ENCODE results near the gene IGFBP3. TPM values are rescaled to one million over a fixed set of nuclear protein-coding genes. Genes with fewer than 3 reads are reported as not detected.

The IGFBP3 gene
- total and polyA plus RNA-seq, 2 of the 13 experiments (the other 11 are each of a cell fraction or from before 2014, with no cell fraction given), result 57.5 TPM; not detected in 1

DNA sequence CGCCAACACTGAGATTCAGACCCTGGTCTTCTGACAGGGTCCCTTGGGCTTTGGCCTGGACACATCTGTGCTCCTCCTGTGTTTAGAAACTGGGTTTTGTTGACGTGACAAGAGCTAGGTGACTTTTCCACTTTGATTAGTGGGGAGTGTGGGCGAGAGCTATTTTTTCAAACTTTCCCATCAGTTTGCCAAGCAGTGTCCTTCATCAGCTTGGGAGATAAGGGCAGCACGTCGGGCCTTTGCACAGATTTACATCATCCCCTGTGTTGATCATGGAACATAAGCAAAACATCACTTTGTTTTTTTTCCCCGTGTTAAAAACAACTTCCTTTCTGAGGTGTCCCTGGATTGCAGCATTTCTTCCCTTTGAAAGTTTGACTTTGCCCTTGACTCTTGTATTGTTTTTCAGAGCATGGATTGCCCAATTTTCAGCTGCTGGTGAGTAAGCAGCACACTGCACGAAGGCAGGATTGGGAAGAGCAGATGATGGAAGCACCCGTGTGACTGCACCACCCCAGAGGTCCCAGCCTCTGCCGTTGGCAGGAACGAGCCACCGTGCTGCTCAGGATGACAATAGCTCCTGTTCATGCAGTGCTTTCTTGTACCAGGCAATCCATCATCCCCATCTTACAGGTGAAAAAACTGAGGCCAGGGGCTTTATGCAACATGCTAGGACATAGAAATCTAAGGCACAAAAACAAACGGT, 39.2 kb downstream of the IGFBP3 start (continued):
- TF ChIP-seq JUNB (CRISPR knock-in tag; IDR thresholded peaks at IDR 0.05; ENCODE audit: borderline replicate concordance) (peak; percentile 93; the same call in 1 of the 2 replicates), ZNF790 (CRISPR knock-in tag; IDR thresholded peaks at IDR 0.05; ENCODE audit: borderline replicate concordance) (no peak), ZNF350 (CRISPR knock-in tag; IDR thresholded peaks at IDR 0.05; ENCODE audit: borderline replicate concordance, low read depth) (peak; percentile 90), TP53 (CRISPR knock-in tag; conservative IDR thresholded peaks at IDR 0.05) (0 out of 2 replicates have a peak, but pooled peaks have one; percentile 32), GATA4 (IDR thresholded peaks at IDR 0.05; ENCODE audit: borderline replicate concordance, low read depth) (peak; percentile 100), ZNF567 (CRISPR knock-in tag; IDR thresholded peaks at IDR 0.05; ENCODE audit: borderline replicate concordance) (no peak), ZNF225 (CRISPR knock-in tag; IDR thresholded peaks at IDR 0.05) (no peak; the same call in 1 of the 2 replicates), ZNF234 (CRISPR knock-in tag; conservative IDR thresholded peaks at IDR 0.05) (no peak), HNRNPH1 (optimal IDR thresholded peaks at IDR 0.05; ENCODE audit: low read depth, low read length) (no peak), NCOR1 (IDR thresholded peaks at IDR 0.05; ENCODE audit: borderline replicate concordance, low read length) (peak; percentile 98; the same call in 1 of the 2 replicates), ZFP41 (CRISPR knock-in tag; IDR thresholded peaks at IDR 0.05; ENCODE audit: borderline replicate concordance) (no peak), TCF12 (IDR thresholded peaks at IDR 0.05) (no peak), TCF12 (CRISPR knock-in tag; IDR thresholded peaks at IDR 0.05) (peak; percentile 100), ZNF335 (CRISPR knock-in tag; IDR thresholded peaks at IDR 0.05) (peak; percentile 93), ZNF207 (IDR thresholded peaks at IDR 0.05; ENCODE audit: borderline replicate concordance) (no peak), FOXA1 (IDR thresholded peaks at IDR 0.05) (peak; percentile 36; the same call in 1 of the 2 replicates), FOXA1 (CRISPR knock-in tag; IDR thresholded peaks at IDR 0.05) (peak; percentile 79), ZNF441 (CRISPR knock-in tag; IDR thresholded peaks at IDR 0.05; ENCODE audit: borderline replicate concordance) (no peak), MAFK (conservative IDR thresholded peaks at IDR 0.05 in 1 of 2, IDR thresholded peaks at IDR 0.05 in 1 of 2; ENCODE audit: low read length in 2 of 2) (peak in 1 of 2 experiments; percentile 17; a peak in 1 of 4 replicates), ZFAT (CRISPR knock-in tag; conservative IDR thresholded peaks at IDR 0.05) (no peak)
- TF ChIP-seq, protein P1, sequence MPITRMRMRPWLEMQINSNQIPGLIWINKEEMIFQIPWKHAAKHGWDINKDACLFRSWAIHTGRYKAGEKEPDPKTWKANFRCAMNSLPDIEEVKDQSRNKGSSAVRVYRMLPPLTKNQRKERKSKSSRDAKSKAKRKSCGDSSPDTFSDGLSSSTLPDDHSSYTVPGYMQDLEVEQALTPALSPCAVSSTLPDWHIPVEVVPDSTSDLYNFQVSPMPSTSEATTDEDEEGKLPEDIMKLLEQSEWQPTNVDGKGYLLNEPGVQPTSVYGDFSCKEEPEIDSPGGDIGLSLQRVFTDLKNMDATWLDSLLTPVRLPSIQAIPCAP (CRISPR knock-in tag; IDR thresholded peaks at IDR 0.05; ENCODE audit: low read depth), result 0 out of 2 replicates have a peak, but pooled peaks have one; percentile 42
- TF ChIP-seq, protein P2, sequence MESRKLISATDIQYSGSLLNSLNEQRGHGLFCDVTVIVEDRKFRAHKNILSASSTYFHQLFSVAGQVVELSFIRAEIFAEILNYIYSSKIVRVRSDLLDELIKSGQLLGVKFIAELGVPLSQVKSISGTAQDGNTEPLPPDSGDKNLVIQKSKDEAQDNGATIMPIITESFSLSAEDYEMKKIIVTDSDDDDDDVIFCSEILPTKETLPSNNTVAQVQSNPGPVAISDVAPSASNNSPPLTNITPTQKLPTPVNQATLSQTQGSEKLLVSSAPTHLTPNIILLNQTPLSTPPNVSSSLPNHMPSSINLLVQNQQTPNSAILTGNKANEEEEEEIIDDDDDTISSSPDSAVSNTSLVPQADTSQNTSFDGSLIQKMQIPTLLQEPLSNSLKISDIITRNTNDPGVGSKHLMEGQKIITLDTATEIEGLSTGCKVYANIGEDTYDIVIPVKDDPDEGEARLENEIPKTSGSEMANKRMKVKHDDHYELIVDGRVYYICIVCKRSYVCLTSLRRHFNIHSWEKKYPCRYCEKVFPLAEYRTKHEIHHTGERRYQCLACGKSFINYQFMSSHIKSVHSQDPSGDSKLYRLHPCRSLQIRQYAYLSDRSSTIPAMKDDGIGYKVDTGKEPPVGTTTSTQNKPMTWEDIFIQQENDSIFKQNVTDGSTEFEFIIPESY (CRISPR knock-in tag; IDR thresholded peaks at IDR 0.05), result peak; percentile 71; the same call in 1 of the 2 replicates
- TF ChIP-seq, protein P3, sequence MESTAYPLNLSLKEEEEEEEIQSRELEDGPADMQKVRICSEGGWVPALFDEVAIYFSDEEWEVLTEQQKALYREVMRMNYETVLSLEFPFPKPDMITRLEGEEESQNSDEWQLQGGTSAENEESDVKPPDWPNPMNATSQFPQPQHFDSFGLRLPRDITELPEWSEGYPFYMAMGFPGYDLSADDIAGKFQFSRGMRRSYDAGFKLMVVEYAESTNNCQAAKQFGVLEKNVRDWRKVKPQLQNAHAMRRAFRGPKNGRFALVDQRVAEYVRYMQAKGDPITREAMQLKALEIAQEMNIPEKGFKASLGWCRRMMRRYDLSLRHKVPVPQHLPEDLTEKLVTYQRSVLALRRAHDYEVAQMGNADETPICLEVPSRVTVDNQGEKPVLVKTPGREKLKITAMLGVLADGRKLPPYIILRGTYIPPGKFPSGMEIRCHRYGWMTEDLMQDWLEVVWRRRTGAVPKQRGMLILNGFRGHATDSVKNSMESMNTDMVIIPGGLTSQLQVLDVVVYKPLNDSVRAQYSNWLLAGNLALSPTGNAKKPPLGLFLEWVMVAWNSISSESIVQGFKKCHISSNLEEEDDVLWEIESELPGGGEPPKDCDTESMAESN (CRISPR knock-in tag; conservative IDR thresholded peaks at IDR 0.05), result peak; percentile 93; the same call in 1 of the 2 replicates
- TF ChIP-seq, protein P4, sequence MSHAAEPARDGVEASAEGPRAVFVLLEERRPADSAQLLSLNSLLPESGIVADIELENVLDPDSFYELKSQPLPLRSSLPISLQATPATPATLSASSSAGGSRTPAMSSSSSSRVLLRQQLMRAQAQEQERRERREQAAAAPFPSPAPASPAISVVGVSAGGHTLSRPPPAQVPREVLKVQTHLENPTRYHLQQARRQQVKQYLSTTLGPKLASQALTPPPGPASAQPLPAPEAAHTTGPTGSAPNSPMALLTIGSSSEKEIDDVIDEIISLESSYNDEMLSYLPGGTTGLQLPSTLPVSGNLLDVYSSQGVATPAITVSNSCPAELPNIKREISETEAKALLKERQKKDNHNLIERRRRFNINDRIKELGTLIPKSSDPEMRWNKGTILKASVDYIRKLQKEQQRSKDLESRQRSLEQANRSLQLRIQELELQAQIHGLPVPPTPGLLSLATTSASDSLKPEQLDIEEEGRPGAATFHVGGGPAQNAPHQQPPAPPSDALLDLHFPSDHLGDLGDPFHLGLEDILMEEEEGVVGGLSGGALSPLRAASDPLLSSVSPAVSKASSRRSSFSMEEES (CRISPR knock-in tag; IDR thresholded peaks at IDR 0.05), result peak; percentile 96

All from HepG2 (cell line).